HK-2 (cell line): Measurements from ENCODE around the gene RAD51.
A peak's percentile ranks its signal among the peaks of the same experiment; 100 is the strongest.

Source experiments
- DNase-seq: peaks from one replicate; pipeline ENCODE4 v3.0.0-alpha.2; 2018; ENCODE audit not compliant: unreplicated experiment

RAD51 gene

DNA sequence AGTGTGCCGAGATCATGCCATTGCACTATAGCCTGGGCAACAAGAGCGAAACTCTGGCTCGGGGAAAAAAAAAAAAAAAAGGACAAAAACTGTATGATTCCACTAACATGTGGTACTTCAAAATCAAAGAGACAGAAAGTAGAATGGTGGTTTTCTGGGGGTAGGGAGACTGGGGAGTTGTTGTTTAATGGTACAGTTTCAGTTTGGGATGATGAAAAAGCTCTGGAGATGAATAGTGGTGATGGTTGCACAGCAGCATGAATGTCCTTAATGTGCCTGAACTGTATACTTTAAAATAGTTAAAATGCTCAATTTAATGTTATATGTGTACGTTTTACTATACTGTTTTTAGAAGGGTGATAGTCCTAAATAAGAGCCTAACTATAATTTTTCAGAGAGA, 27.4 kb downstream of the RAD51 start:
- DNase-seq: no peak

DNA sequence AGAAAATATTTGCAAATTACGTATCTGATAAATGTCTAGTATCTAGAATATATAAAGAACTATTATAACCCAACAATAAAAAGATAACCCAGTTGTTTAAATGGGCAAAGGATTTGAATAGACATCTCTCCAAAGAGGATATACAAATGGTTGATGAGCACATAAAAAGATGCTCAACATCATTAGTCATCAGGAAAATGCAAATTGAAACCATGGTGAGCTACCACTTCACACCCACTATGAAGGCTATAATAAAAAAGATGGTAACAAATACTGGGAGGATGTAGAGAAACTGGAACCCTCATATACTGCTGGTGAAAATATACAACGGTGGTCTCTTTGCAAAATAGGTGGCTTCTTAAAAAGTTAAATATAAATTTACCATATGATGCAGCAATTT, 28.0 kb downstream of the RAD51 start:
- no peak for DNase-seq

DNA sequence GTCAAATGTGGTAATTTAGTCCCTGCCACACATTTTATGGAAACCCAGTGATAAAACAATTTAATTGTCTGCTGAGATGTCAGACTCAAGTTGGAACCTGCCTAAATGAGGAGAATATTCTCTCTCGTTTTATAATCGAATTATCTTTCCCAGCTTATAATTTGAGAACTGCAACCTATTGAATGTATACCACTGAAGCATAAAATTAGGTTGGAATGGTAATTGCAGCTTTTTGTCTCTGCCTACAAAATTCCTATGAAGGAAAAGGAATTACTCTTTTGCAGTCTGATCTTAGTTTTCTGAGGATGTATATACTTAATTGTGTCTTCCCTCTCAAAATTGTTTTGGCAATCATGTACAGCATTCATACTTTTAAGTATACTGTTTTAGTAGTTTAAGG, 28.9 kb downstream of the RAD51 start:
- no peak for DNase-seq

DNA sequence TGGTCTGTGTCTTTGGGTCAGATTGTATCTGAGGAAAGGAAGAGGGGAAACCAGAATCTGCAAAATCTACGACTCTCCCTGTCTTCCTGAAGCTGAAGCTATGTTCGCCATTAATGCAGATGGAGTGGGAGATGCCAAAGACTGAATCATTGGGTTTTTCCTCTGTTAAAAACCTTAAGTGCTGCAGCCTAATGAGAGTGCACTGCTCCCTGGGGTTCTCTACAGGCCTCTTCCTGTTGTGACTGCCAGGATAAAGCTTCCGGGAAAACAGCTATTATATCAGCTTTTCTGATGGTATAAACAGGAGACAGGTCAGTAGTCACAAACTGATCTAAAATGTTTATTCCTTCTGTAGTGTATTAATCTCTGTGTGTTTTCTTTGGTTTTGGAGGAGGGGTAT, 36.1 kb downstream of the RAD51 start:
- DNase-seq: no peak

DNA sequence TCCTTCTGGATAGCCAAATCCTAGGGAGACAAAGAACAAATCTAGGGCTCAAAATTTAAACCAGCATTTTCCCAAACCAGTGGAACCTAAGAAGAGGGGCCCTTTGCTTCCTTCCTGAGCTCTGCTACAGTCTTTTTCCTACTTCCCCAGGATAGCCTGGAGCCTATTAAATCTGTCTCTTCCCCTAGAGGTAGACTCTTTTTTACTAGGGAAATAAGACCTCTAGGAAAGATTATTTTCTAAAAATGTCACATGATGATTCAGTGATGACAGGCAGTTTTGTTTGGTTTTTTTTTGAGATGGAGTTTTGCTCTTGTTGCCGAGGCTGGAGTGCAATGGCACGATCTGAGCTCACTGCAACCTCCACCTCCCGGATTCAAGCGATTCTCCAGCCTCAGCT, 41.6 kb downstream of the RAD51 start:
- DNase-seq: no peak

DNA sequence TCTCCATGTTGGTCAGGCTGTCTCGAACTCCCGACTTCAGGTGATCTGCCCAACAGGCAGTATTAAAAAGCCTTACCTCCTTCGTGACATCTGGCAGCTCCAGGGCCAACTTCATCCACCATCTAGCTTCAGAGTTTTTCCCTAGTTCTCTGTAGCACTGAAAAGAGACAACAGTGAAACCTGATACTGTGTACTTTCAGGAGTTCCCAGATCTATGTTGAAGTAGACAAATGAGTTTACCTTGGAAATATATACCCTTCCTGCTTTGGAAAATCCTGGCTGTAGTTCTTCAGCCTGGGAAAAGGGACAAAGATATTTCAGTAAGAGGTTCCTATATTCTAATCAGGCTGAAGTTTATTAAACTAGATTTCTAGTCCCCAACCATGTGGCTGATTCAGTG, 42.1 kb downstream of the RAD51 start:
- DNase-seq: no peak

DNA sequence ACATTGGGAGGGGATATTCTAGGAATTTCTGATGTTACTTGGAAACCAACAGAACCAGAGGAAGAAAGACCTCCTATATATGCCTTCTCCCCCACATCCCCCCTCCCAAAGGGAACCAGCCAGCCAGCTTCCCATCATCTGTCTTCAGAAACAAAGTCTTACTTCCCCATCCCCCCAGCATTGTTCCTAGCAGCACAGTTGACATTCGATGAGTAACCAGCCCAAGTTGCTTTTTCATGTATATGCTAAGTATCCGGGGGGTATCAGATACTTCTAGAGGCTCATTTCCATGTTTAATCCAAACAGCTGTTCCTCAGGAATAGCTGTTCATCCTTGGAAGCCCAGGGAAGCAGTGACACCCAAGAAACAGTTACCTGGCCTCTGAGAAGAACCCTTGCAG, 44.1 kb downstream of the RAD51 start:
- no peak for DNase-seq

DNA sequence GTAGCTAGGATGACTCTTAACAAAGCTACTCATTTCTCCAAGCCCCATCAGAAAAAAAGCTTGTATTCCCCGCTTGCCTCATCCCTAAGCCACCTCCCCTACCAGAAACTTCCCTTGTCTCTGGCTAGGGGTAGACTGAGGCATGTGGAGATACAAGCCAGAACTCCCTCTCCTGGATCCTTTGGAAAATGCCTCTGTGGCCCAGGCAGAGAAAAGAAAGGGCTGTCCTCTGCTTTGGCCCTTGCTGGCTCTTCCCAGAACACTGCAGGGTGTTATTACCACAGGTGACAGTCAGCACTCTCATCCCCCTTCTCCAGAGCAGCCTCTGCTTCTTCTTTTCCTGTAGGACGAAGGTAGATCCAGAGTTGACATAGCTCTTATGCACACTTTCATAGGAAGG, 44.9 kb downstream of the RAD51 start:
- DNase-seq: no peak

DNA sequence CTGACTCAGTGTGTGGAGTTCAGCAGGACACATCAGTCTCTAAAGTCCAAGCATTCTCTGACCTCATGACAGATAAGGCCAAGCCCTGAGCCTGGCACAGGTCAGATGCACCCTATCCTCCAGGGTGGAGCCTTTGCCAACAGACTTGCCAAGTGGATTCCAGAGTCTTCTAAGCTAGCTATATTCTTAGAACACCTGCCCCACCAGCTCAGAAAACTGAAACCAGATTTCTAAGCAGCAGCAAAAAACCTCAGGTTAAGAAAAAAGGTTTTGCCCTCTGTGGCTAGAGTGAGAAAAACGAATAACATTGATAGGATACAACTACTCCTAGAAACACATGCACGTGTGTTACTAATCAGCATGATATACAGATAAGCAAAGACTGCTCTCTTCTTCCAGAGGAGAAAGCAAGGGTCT, 48.5 kb downstream of the RAD51 start:
- DNase-seq: no peak

DNA sequence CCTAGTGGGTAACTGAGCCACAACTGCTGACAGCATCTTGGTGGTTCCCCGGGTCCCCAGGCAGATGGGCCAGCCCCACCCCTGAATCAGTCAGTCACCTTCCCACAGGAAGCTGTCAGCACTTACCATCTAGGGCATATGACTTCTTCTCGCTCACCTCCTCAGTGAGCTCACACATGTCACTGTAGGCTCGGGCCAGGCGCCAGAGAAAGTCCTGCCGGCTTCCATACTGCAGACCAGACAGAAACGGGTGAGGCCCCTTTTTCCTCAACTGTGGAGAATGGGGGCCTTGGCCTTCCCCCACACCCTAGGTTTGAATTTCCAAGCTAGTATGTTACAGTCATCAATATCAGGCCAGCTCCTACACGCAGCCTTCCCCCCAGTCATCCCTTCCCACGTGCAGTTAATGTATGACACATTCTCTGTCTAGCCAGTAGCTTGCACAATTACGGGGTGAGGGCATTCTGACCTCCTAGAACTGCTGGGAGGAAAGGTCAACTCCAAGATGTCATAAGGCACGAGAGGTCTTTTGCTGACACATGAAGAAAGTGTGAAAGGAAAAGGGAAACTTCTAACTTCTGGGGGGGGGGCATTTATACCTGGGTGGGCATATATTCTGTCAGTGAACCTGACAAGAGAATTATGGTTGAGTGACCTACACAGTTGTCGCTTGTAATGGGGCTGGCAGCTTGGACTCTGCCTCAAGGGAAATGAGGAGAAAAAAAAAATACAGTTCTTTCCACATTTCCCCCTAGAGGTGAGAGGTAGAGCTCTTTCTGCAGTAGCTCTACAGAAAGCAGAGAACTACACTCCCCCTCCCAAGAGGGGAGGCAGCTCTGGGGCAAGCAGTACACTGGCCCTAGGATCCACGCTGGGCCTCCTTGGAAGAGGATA, 49.2 kb downstream of the RAD51 start:
- DNase-seq: peak; percentile 45

DNA sequence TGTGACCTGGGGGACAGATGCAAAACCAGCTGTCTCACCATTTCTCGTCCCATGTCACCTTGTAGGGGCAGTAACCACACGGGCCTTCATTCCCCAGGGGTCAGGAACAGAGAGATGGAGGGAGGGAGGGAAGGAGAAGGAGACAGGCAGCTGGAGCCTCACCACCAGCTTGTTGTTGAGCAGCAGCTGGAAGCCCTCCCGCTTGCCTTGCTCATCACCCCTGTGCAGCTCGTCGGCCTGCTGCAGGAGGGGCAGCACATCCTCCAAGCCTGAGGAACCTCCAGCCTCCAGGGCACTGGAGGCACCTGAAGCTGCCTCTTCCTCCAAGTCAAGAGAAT, 49.8 kb downstream of the RAD51 start:
- no peak for DNase-seq

DNA sequence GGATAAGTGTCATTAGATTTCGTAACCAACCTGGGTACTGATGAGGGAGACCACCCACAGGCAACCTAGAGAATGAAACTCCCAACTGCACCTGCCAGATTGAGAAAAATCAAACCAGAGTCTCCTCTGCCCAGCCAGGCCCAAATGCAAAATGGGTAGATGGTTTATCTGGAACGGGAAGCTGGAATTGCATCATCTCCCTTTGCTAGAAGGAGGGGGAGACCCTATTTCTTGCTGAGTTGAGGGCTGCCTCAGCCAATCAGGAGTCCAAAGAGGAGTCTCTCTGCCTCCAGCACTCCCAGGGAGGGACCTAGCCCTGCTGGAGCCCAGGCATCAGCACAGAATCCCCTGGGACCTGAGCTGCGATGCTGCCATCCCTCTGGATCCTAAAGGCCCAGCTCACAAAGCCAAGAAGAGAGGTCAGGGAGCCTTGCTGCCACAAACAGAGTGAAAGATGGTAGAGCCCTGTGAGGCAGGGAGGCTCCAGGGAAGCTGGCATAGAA, 52.0 kb downstream of the RAD51 start:
- no peak for DNase-seq

DNA sequence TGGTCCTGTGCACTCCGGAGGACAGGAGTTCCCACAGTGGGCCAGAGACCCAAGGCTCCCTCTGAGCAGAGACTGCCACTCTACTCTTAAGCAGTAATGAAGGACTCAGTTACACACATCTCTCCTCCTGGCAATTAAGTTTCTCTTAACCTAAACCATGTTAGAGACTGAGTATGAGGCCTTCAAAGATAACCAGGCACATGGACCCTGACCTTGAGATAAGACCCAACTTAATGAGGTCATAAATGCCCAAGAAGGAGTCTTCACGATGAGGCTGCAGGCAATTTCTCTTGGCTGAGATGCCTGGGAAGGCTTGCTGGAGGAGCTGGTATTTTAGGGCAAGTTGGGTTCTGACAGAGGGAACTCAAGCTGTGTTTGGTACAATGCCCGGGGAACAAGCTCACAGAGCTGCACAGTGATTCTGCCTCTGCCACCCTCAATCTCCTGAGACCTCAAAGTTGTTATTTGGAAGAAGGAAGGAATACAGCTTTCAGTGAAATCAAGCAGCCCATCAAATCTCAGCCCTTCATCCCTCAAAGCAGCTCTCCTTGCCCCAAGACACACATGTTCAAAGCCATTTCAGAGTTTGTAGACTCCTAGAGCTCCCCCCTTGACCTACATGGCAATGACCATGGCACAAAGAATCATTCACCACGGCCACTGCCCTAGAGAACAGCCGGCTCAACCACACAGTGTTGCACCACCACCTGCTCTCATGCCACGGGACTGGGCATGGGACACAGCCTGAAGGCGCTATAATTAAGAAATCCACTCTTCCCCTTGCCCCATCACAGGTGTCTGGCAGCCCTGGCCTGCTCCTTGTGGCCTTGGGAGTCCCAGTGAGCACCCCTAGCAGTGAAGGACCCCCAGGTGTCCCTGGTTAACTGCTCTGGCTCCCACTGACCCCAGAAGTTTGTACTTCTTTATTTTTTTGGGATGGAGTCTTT, 53.0 kb downstream of the RAD51 start:
- no peak for DNase-seq

DNA sequence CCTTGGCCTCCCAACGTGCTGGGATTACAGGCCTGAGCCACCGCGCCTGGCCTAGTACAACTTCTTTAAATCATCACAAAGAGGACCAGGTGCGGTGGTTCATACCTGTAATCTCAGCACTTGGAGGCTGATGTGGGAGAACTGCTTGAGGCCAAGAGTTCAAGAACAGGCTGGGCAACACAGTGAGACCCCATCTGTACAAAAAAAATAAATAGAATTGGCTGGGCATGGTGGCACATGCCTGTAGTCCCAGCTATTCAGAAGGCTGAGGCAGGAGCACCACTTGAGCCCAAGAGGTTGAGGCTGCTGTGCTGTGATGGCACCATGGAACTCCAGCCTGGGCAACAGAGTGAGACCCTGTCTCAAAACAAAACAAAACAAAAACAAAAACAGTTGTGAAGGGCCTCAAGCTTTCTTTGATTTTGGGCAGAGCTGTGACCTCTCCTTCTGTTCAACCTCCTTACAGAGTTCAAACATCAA, 54.2 kb downstream of the RAD51 start:
- no peak for DNase-seq

DNA sequence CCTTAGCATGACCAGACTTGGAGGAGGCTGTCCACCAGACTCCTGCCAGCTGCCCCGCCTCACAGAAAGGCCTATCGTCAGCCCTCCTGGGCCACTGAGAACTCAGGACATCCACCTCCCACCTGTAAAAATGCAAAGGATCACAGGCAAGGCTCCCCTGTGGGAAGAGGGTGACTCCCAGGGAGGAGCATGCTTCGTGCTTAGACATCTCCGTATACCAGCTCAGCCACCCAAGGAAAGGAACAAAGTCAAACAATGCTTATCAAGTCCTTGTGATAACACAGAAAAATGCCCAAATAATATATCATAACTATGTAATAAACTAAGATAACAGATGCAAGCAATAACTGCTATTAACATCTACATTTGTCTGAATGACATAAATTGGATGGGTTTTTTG, 55.9 kb downstream of the RAD51 start:
- DNase-seq: no peak

DNA sequence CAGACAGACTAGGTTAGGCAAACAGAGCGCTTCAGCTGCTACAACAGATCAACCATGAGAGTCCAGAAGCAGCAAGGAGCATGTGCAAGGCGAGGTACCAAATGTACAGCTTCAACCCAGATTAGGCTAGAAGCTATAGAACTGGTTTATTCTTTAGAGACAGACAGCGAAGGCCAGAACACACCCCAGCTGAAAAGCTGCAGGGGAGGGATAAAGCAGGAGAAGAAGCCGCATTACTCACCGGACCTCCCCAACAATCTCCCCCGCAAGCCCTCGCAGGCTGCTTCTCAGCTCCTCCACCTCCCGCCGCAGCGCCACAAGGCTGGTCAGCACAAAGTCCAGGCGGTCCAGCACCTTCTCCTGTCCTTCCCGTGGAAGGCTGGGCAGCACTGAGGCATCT, 56.8 kb downstream of the RAD51 start:
- no peak for DNase-seq

DNA sequence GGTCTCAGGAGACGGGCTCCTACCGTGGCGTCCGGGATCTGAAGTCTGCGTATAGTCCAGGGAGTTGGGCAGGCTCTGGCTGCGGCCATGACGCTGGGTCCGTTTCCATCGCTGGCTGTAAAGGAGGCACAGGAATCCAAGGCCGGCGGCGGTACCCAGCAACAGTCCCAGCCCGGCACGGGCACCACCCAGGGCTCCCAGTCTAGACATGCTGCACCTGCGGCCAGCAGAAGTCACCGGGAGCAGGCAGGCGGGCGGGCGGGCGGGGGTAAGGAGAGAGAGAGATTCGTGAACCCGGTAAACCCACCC, 59.6 kb downstream of the RAD51 start:
- no peak for DNase-seq

DNA sequence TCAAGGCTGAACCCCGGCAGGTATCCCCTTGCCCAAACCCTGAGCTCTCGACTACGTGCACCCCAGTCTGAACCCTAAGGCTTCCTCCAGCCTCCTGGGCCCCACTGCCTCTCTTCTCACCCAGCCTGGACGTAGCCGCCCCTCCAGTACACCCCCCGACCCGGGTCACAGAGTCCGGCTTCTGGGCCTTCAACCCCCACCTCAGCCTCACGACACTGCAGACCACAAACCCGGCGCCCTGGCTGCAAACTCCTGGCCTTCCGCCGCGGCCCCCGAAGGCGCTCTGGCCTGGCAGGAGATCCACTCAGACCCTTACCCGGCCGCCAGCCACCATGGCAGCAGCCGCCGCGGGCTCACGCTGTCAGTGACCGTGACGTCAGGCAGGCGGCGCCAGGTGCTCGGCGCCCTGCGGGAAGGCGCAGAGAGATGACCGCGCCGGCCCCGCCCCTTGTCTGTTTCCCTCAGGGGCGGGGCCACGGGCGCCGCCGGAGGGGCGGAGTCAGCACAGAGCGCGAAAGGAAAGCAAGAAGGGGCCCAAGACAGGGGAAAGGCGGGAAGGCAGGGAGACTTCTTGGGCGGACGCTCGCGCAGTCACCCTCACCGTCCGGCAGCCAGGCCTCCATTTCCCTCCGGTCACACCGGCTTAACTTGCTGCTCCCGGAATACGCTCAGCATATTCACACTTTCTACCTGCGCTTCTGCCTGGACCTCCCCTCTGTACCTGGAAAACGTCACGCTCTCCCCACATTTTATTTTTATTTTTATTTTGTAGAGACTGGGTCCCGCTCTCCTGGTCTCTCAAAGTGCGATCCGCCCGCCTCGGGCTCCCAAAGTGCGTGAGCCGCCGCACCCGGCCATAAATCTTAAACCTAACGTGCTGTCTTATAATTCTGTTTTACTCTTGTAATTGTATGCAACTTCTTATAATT, 60.2 kb downstream of the RAD51 start, which contains the start of gene RMDN3:
TSS of gene RMDN3 (minus strand) at position 372 of the 929 bp plus-strand sequence. CDS start 471 bp downstream, outside the sequence.
- DNase-seq: peak; percentile 85

DNA sequence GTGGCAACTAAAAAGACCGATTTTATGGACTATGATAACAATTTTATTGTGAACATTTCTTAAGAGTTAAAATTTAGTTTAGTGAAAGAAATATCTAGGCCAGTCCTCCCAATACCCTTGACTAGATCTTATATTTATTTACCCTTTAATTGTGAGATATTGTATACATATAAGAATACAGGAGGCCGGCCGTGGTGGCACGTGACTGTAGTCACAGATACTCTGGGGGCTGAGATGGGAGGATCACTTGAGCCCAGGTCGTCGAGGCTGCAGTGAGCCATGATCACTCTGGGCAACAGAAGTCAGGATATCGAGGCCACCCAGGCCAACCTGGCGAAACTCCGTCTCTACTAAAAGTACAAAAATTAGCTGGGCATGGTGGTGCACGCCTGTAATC, 60.8 kb downstream of the RAD51 start:
- no peak for DNase-seq

DNA sequence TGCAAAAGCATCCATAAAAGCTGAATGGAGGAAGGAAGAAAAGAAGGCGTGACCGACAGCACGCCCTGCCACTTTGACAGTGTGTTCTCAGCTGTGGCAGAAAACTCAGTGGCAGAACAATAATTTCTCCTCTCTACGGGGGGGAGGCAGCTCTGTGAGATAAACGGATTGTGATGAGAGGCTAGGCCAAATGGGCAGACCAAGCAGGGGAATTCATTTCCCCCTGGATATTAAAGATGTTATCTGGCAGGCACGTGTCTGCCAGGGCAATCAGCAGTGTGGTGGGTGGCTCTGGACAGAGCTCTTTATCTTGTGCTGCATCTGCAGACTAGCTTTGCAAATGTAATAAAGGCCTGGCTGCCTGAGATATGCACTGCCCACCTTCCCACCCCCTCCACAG, 62.0 kb downstream of the RAD51 start:
- no peak for DNase-seq

DNA sequence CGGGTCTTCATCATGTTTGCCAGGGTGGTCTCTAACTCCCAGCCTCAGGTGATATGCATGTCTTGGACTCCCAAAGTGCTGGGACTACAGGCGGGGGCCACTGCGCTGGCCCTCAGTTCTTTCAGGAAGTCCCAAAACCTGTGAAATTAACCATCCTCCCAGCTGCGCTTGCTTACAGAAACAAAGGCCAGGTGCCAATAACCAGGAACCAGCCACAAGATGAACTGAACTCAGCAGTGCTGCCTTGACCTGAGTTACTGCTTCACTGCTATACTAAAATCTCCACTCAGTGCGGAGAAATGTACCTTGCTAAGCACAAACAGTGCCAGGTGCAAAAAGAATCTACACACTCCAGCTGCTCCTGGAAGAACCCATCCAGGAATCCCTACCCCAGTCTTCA, 65.0 kb downstream of the RAD51 start:
- no peak for DNase-seq
